Activated CD8-positive, alpha-beta memory T cell treated with anti-CD3 and anti-CD28 coated beads for 1 hour (primary cell): ENCODE results near the gene ZNF429.
"Not testable (repeated sequence)": the region's sequence is repeated elsewhere in the genome, so short reads cannot be mapped to it uniquely, and the experiment has no call there.

Experiments
- DNase-seq, 2 donors: peaks; one replicate each; pipeline ENCODE4 v3.0.0-alpha.2; 2020; ENCODE audit warnings: low read depth in 1 of 2; ENCODE audit errors: extremely low read depth in 1 of 2

The ZNF429 gene

GRCh38 chr19:21587549-21587948, 82.1 kb downstream of the ZNF429 start:
- DNase-seq = no peak

- DNase-seq = no peak
Measured at GRCh38 chr19:21588065-21588601, 82.7 kb downstream of the ZNF429 start.

GRCh38 chr19:21590867-21591266, 85.5 kb downstream of the ZNF429 start:
- DNase-seq = no peak

GRCh38 chr19:21593008-21593481, 87.6 kb downstream of the ZNF429 start:
- no peak for DNase-seq

GRCh38 chr19:21593502-21593901, 88.1 kb downstream of the ZNF429 start:
- DNase-seq = no peak

- no peak for DNase-seq
Measured at GRCh38 chr19:21593934-21594820, 88.8 kb downstream of the ZNF429 start.

GRCh38 chr19:21595185-21595584, 89.8 kb downstream of the ZNF429 start:
- DNase-seq = no peak

- DNase-seq = no peak
Measured at GRCh38 chr19:21602082-21602658, 96.8 kb downstream of the ZNF429 start.

- not testable (repeated sequence) for DNase-seq
Measured at GRCh38 chr19:21602659-21603430, 97.4 kb downstream of the ZNF429 start.

- DNase-seq = no peak
Measured at GRCh38 chr19:21603431-21604231, 98.2 kb downstream of the ZNF429 start.

- DNase-seq = no peak
Measured at GRCh38 chr19:21604351-21604926, 99.0 kb downstream of the ZNF429 start.
